ENCODE measurements around the gene ARMS2. TPM values are rescaled to one million over a fixed set of nuclear protein-coding genes. Genes with fewer than 3 reads are reported as not detected.

The ARMS2 gene
- total and polyA plus RNA-seq, 2 donors = not detected

GRCh38 chr10:122460891-122461293 lies 6.4 kb downstream of the ARMS2 start:
- DNase-seq (ENCODE audit: extremely low spot score) = no peak
- peak overlapping the region; percentile 75 for H3K27ac ChIP-seq (ENCODE audit: low read depth)
- WGBS = under 1% methylated on average over 40 of the region's 40 CpGs
- H3K36me3 ChIP-seq (ENCODE audit: insufficient read depth) = no peaks in the 10 kb centered on the region
- H3K4me1 ChIP-seq (ENCODE audit: insufficient read depth) = no peaks in the 10 kb centered on the region
- H3K4me3 ChIP-seq (ENCODE audit: low read depth, low read length) = peak overlapping the region; percentile 86

GRCh38 chr10:122461367-122461728 lies 6.9 kb downstream of the ARMS2 start, which contains the start of gene HTRA1:
Gene HTRA1 (plus strand): TSS chr10:122461553. CDS start chr10:122461653, 100 bp downstream.
- Histone ChIP-seq H3K27ac (ENCODE audit: low read depth) (peak within 1 kb of the TSS; percentile 75), H3K4me3 (ENCODE audit: low read depth, low read length) (peak within 1 kb of the TSS; percentile 86), H3K36me3 (ENCODE audit: insufficient read depth) (no peaks in the 10 kb centered on the region), H3K4me1 (ENCODE audit: insufficient read depth) (no peaks in the 10 kb centered on the region)
- no peak for DNase-seq (ENCODE audit: extremely low spot score)
- under 1% methylated on average over 56 of the region's 56 CpGs for WGBS

GRCh38 chr10:122461729-122462532 lies 7.5 kb downstream of the ARMS2 start:
- peak overlapping the region; percentile 86 for H3K4me3 ChIP-seq (ENCODE audit: low read depth, low read length)
- DNase-seq (ENCODE audit: extremely low spot score) = no peak
- peaks cover 1% of the 10 kb centered on the region for H3K4me1 ChIP-seq (ENCODE audit: insufficient read depth)
- H3K27ac ChIP-seq (ENCODE audit: low read depth) = peak overlapping the region; percentile 64
- WGBS = under 1% methylated on average over 94 of the region's 95 CpGs
- H3K36me3 ChIP-seq (ENCODE audit: insufficient read depth) = no peaks in the 10 kb centered on the region

GRCh38 chr10:122462533-122463465 lies 8.3 kb downstream of the ARMS2 start:
- 12% methylated on average over 47 of the region's 47 CpGs for WGBS
- Histone ChIP-seq H3K4me1 (ENCODE audit: insufficient read depth) (peaks cover 1% of the 10 kb centered on the region), H3K36me3 (ENCODE audit: insufficient read depth) (no peaks in the 10 kb centered on the region), H3K27ac (ENCODE audit: low read depth) (peak overlapping the region; percentile 64), H3K4me3 (ENCODE audit: low read depth, low read length) (peak overlapping the region; percentile 86)
- peak; percentile 17 for DNase-seq (ENCODE audit: extremely low spot score)

GRCh38 chr10:122463466-122464249 lies 9.2 kb downstream of the ARMS2 start:
- Histone ChIP-seq H3K4me1 (ENCODE audit: insufficient read depth) (peaks cover 1% of the 10 kb centered on the region), H3K4me3 (ENCODE audit: low read depth, low read length) (peak overlapping the region; percentile 86), H3K27ac (ENCODE audit: low read depth) (no peak overlapping the region), H3K36me3 (ENCODE audit: insufficient read depth) (no peaks in the 10 kb centered on the region)
- 78% methylated on average over 17 of the region's 17 CpGs for WGBS
- DNase-seq (ENCODE audit: extremely low spot score) = no peak

- Histone ChIP-seq H3K27ac (ENCODE audit: low read depth) (no peak overlapping the region), H3K36me3 (ENCODE audit: insufficient read depth) (no peaks in the 10 kb centered on the region), H3K4me1 (ENCODE audit: insufficient read depth) (peaks cover 1% of the 10 kb centered on the region), H3K4me3 (ENCODE audit: low read depth, low read length) (no peak overlapping the region)
- DNase-seq (ENCODE audit: extremely low spot score) = no peak
- WGBS = 89% methylated on average over 4 of the region's 4 CpGs
Measured at GRCh38 chr10:122464250-122464510, 9.7 kb downstream of the ARMS2 start.

- no peaks in the 10 kb centered on the region for H3K36me3 ChIP-seq (ENCODE audit: insufficient read depth)
- H3K4me1 ChIP-seq (ENCODE audit: insufficient read depth) = peaks cover 3% of the 10 kb centered on the region
- no peak overlapping the region for H3K27ac ChIP-seq (ENCODE audit: low read depth)
- no peak overlapping the region for H3K4me3 ChIP-seq (ENCODE audit: low read depth, low read length)
- DNase-seq (ENCODE audit: extremely low spot score) = no peak
- WGBS = 92% methylated on average over 11 of the region's 11 CpGs
Measured at GRCh38 chr10:122464586-122464985, 10.1 kb downstream of the ARMS2 start.

- no peak for DNase-seq (ENCODE audit: extremely low spot score)
- Histone ChIP-seq H3K27ac (ENCODE audit: low read depth) (no peak overlapping the region), H3K4me1 (ENCODE audit: insufficient read depth) (peaks cover 3% of the 10 kb centered on the region), H3K36me3 (ENCODE audit: insufficient read depth) (no peaks in the 10 kb centered on the region), H3K4me3 (ENCODE audit: low read depth, low read length) (no peak overlapping the region)
- whole genome bisulfite sequencing = 82% methylated on average over 6 of the region's 6 CpGs
Measured at GRCh38 chr10:122465401-122466040, 11.1 kb downstream of the ARMS2 start.

GRCh38 chr10:122466951-122467381 lies 12.5 kb downstream of the ARMS2 start:
- Histone ChIP-seq H3K27ac (ENCODE audit: low read depth) (no peak overlapping the region), H3K4me1 (ENCODE audit: insufficient read depth) (peaks cover 3% of the 10 kb centered on the region)
- WGBS = 92% methylated on average over 8 of the region's 8 CpGs

GRCh38 chr10:122467701-122468100 lies 13.2 kb downstream of the ARMS2 start:
- no peak overlapping the region for H3K27ac ChIP-seq (ENCODE audit: low read depth)
- no peaks in the 10 kb centered on the region for H3K36me3 ChIP-seq (ENCODE audit: insufficient read depth)
- no peak overlapping the region for H3K4me3 ChIP-seq (ENCODE audit: low read depth, low read length)
- WGBS = 96% methylated on average over 6 of the region's 6 CpGs
- no peak for DNase-seq (ENCODE audit: extremely low spot score)
- H3K4me1 ChIP-seq (ENCODE audit: insufficient read depth) = peaks cover 3% of the 10 kb centered on the region

More at GRCh38 chr10:122466951-122467381, 12.5 kb downstream of the ARMS2 start:
- H3K36me3 ChIP-seq (ENCODE audit: insufficient read depth) = no peaks in the 10 kb centered on the region
- DNase-seq (ENCODE audit: extremely low spot score) = no peak
- no peak overlapping the region for H3K4me3 ChIP-seq (ENCODE audit: low read depth, low read length)

- Histone ChIP-seq H3K4me3 (ENCODE audit: low read depth, low read length) (no peak overlapping the region), H3K27ac (ENCODE audit: low read depth) (no peak overlapping the region), H3K4me1 (ENCODE audit: insufficient read depth) (peaks cover 3% of the 10 kb centered on the region), H3K36me3 (ENCODE audit: insufficient read depth) (no peaks in the 10 kb centered on the region)
- 95% methylated on average over 5 of the region's 5 CpGs for WGBS
- DNase-seq (ENCODE audit: extremely low spot score) = no peak
Measured at GRCh38 chr10:122468307-122468925, 14.0 kb downstream of the ARMS2 start.

- peak overlapping the region; percentile 28 for H3K27ac ChIP-seq (ENCODE audit: low read depth)
- H3K4me1 ChIP-seq (ENCODE audit: insufficient read depth) = peaks cover 3% of the 10 kb centered on the region
- H3K36me3 ChIP-seq (ENCODE audit: insufficient read depth) = no peaks in the 10 kb centered on the region
- WGBS = 70% methylated on average over 11 of the region's 11 CpGs
- no peak overlapping the region for H3K4me3 ChIP-seq (ENCODE audit: low read depth, low read length)
- no peak for DNase-seq (ENCODE audit: extremely low spot score)
Measured at GRCh38 chr10:122468926-122469781, 14.7 kb downstream of the ARMS2 start.

Measured in urinary bladder (tissue), 4 donors.